ENCODE data around the gene TTC28.
A peak's percentile ranks its signal among the peaks of the same experiment; 100 is the strongest.

TTC28 gene

DNA sequence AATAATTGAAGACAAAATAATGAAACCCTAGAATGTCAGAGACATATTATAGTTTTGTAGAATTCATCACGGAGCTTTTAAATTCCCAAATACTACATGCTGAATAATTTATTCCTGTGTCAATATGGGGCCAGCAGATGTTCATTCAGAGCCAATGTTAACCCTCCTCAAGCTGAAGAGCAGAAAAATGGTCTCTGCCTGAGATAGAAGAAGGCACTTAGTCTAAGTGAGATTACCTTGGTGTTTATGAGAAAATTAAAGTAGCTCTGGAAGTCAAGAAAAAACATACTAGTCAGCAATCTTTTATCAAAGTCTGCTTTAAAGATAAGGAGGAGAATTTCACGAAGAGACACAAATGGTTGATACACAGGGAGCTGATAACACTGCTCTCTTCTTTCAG is 328.2 kb downstream of the TTC28 start:
- no peak for DNase-seq (ENCODE audit: low spot score)

DNA sequence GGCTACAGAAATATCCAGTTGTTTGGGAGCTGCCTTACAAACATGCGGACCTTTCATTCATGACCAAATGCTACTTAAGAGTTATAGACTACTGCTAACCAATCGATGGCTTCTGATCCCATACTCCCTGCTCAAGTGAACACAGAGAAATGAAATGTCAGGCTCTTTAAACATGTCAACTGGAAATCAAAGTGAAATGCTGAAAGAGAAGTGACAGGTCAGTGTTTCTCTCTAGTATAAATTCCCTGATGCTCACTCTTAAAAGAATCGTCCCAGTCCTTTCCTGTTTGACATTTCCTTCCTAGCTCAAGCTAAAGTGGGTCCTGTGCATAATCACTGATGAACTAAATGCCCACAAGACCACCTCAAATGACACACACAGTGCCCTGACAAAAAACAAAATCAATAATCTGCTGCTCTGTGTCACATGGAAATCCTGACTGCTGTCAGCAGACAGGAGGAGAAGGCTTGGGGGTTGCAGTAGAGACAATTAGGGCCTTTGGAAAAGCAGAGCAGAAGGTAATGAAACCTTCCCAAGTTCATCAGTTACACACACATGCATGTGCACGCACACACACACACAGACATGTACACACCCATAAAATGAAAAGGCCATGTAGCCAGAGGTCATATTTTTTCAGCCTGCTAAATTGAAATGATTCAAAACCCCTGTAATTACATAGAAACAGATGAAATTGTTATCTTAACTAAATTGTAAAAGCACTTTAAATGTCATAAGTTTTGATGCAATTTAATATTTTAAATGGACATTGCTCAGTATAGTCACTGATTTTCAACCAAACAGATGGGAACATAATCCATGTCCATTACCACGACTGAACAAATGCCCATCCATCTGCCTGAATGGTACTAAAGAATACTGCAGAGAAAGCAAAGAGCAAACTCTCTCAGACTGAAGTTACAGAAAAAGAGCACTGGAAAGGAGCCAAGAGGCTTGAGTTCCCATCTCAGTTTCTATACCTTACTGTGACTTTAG is 330.7 kb downstream of the TTC28 start:
- no peak for DNase-seq (ENCODE audit: low spot score)

DNA sequence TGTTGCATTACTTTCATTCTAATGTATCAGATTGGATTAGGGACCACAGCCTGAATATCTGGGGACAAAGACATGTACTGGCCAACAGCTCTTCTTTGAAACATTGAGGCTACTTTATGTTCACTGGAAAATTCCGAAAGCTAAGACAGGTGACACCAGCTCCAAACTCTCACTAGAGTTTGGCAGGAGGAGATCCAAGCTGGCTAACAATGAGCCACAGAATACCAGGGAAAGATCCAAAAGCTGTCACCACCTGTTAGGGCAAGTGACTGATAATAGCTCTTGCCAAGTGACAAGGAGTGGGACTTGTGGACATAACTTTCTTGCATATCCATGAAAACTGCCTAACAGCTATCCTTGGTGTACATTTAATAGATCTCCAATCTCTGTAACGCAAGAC is 333.3 kb downstream of the TTC28 start:
- DNase-seq (ENCODE audit: low spot score) = no peak

DNA sequence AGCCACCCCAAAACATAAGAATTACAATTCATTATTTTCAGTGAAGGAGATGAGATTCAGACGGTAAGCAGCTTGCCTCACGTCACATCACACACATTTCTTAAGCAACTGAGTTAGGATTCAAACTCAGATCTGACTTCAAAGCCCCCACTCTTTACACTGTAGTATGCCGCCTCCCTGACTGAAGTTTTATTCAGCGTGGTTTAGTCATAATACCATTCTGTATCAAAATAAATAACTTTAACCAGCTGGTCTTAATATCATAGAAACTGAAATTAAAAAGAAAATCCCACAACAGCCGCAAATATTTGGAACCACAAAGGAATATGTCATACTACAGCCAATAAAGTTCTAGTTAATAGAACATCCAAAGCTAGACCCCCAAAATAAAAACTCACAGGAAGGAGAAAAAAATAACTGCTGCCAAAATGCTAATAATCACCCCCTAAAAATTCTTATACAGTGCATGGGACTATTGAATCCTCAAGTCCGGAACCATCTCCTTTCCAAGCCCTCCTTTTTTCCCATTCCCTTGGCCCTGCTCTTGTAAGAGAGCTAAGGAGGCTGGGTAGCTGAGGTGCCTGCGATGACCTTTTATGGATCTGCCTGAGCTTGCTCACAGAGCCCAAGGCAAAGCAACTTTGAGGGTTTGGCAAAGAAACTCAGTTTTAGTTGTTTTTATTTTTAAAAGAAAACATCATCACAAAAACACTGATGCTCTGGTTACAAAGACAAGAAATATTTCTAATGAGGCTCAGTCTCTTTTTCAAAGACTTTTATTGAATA is 334.5 kb downstream of the TTC28 start:
- no peak for DNase-seq (ENCODE audit: low spot score)

DNA sequence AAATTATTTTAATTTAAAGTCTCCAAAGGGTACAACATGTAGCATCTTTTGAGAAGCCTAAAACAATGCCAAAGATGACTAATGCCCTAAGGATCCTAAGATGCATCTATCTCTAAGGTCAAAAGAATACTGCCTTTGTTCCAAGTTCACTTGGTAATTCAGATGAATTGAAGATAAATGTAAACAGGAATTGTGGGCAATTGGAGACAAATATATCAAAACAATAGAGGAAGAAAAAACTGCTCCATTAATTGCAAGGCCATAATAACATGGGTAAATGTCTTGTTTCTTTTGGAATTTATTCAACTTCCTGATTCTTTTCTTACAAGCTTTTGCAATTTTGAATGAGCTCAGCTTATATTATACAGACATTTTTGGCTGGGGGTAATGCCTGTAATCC is 338.6 kb downstream of the TTC28 start:
- no peak for DNase-seq (ENCODE audit: low spot score)

DNA sequence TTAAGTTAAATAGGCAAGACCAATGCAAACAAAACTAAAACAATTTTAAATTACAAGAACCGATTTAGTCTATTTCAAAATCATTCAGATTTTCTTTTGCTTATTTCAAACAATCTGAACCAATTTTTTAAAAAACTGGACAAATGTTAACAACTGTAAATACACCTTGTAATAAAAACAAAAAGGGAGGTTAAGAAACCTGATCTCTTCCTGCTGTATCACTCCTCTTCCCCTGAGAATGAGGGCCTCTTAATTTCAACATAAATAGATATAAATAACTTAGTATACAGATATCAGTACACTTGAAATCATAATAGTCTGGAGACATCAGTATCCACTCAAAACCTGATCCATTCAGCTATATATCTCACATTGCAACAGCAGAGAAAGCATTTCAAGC is 346.6 kb downstream of the TTC28 start:
- DNase-seq (ENCODE audit: low spot score) = no peak

DNA sequence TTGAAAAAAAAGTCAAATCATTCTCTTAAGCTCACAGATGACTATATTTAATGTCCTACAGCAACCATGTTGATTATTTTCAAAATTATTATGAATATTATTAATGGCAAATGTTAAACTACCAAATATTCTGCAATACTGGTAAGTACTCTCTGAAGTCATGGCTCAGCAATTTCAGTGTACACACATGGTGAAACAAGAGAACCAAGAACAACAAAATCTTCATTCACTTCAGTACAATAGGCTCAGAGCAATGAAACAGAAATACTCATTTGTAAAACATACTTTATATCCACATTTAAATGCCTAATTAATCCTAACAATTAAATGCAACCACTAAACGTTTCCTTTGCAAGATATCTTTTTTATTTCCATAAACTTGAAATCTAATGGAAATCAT is 347.2 kb downstream of the TTC28 start:
- no peak for DNase-seq (ENCODE audit: low spot score)

DNA sequence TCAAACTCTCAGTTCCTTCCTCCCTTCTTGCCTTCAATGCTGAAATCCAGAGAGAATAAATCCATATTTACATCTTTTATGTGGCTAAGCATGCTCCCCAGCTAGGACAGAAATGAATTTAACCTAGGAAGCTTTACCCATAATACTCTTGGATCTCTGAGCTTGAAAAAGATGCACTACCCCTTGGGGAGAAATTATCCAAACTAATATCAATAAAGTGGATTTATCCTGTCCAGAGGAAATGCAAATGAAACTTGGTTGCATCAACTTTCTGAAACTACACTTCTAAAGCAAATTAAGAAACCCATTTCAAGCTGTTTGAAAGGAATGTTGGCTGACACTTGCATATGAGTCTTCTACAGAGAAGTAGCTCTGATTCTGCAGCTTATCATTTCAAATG is 347.9 kb downstream of the TTC28 start:
- no peak for DNase-seq (ENCODE audit: low spot score)

DNA sequence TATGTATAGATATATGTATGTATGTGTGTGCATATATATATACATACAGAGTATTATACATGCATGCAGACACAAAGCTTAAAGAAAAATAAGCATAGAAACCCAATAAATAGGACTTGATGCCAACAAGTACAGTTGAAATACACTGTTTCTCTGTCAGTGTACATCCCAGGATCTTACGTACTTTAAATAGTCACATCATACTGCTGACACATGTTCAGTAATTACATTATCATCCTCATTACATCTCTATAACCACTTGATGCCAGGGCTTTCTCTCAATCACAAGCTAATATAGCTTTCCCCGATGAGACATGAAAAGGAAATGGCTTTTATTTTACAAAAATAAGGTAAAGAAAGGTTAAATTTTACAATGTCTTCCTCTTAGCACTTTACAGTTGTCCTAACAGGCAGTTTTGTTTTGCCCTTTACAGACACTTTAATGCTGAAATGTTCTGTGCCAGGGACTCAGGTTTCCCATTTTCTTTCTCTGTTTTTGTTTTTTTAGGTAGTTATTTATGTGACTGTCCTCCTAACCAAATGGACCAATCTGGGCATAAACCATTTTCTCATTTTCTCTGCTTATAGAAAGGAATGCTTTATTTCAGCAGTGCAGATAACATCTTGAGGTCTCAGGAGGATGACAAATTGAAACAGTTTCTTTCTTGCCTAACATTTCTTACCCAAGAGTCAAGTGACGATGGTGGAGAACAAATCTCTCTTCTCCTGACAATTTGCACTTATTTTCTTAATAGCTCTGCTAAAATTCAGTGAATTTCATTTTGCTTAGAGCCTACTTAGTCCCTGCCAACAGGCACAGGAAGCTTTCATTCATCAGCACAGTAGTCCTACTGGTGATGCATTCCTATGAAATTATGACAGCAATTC is 350.2 kb downstream of the TTC28 start:
- no peak for DNase-seq (ENCODE audit: low spot score)

DNA sequence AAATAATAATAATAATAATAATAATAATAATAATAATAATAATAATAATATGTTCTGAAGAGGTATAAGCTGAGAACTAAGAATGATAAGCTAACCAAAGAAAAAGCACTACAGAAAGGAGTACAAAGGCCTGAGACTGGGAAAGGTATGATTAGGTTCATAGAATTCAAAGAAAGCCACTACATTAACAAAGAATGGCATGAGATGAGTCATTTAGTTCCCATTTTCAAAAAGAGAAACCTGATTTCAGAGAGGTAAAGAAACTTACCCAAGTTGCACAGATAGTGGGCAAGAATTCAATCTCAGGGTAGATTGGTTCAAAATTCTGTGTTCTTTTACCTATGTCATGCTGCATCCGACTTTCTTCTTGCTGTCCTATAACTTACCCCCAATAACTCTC is 350.9 kb downstream of the TTC28 start:
- DNase-seq (ENCODE audit: low spot score) = no peak

DNA sequence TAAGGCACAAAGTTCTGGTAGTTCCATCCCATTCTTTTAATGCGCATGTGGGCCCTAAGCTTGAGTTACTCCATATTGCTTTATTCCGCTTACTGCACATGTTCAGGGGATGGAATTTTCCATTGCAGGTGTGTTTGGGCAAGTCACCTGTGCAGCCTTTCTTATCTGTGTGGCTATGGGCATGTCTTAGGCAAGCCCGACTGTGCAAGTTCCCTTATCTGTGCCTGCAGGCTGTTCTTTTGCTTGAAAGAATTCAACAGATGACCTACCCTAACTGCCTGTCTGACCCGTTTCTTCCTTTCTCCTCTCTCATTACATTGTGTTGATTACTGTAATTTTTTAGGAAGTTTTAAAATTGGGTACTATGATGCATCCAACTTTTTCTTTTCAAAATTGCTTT is 363.6 kb downstream of the TTC28 start:
- DNase-seq (ENCODE audit: low spot score) = no peak

DNA sequence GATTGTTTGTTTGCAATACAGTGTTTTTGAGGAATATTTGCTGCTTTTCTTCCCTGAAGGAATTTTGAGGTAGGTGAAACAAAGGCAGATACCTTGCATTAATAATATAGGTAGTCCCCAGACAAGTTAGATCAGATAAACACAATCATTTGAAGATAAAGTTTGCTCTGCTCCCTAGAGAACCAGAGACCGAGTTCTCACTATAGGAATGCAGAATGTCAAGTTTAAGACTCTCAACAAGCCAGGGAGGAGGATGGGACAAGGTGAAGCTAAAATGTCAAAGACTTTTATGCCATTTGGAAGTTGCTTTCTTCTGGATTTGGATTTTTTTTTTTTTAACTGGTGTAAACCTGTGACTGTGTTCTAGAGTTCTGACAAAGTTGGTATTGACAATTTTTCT is 364.7 kb downstream of the TTC28 start:
- no peak for DNase-seq (ENCODE audit: low spot score)

DNA sequence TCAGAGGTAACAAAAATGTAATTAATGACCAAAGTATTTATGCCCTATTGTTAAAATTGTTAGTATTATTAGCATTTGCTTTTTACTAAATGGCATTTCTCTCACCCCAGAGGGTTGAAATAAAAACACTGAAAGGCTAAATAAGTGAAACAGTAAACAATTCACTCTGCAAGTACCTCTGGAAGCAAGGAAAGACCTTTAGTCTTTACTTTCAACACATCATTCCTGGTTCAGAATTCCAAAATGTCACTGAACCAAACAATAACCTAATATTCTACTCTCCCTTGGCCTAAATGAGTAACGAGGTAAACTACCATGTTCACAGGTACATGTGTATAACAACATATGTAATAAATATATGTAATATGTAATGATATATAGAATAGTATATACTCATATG is 369.3 kb downstream of the TTC28 start:
- no peak for DNase-seq (ENCODE audit: low spot score)

DNA sequence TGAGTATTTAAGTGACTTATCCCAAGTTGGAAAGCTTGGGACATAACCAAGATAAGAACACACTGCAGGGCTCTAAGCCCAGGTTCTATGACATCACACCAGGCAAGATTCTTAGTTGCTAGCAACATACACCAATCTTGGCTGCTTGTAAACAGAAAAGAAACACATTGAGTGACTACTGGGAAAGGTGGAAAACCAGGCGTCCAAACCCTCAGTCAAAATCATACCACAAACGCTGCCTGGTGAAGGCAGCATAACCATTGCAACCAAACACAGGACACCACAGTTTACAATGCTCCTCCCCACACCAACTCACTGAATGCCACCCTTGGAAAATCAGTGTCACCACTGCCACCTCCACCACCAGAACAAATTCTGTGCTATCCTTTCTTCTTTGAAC is 379.9 kb downstream of the TTC28 start:
- DNase-seq (ENCODE audit: low spot score) = peak; percentile 17

DNA sequence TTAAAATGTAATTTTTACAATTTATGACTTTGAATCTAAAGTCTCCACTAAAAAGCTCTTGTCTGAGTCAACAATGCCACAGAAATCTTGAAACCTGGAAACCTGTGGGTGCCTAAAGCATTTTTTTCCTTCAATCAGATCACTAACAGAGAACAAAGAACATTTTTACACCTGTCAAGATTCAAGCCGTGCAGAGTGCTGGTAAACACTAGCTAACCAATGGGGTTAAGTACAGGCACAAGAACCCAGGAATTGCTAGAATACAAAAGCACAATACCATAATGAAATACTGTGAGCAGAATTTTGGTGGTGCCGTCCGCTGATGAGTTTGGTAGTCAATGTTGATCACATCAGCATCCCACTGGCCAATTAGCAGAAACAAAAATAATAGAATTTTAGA is 380.3 kb downstream of the TTC28 start:
- DNase-seq (ENCODE audit: low spot score) = no peak

DNA sequence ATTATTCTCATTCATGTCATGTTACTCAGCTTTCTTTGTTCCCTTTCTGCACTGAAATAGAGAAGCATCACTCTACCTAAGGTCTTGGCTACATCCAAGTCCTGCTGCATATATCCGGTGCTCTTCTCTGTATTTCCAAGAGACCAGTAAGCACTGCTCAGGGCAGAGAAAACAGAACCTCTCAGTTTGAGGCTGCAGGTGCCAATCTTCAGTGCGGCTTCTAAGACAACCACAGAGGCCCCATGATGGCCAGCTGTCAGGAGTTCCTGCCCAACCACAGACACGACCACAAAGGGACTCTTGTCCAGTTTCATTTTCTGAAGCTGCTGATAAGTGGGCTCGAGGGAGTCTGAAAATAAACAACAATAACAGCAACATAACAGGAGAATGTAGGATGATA is 382.1 kb downstream of the TTC28 start:
- DNase-seq (ENCODE audit: low spot score) = peak; percentile 64

DNA sequence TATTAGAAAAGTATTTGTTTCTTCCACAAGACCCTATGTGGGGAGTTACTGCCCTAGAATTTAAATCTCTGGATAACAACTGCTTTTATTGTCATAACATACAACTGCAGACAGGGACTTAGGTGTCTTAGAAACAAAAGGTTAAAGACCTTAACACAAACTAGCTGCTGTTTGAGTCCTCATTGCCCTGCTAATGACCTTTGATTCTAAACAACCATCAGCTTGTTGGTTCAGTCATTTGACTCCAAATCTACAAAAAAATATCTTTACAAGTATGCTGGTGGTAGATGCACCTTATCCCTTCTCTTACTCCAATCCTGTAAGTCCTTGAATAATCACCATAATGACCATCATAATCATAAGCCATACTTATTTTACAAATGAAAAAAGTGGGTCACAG is 383.2 kb downstream of the TTC28 start:
- no peak for DNase-seq (ENCODE audit: low spot score)

DNA sequence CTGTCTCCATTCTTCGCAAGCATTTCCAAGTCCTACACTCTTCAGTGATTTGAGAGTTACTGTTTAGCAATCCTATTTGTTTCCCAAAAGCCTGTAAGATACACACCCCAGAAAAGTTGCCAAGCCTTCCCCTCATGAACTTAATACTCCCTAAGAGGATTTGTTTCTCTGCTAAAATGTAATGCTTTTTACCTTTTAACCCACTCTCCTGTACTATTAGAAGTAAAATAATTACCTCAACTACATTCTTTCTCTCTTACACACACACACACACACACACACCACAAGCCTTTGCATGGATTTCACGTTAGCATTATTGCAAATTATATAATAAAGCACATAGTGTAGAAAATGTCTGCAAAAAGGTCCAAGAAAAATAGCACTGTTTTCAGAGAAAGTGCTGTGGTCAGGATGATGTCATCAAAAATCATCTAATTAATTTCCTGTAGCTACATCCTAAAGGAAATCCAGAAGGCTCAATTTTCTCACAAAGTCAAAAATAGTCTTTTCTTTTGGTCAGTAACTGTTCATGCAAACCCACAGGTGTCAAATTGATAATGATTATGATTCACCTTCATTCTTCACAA is 396.5 kb downstream of the TTC28 start:
- DNase-seq (ENCODE audit: low spot score) = no peak

DNA sequence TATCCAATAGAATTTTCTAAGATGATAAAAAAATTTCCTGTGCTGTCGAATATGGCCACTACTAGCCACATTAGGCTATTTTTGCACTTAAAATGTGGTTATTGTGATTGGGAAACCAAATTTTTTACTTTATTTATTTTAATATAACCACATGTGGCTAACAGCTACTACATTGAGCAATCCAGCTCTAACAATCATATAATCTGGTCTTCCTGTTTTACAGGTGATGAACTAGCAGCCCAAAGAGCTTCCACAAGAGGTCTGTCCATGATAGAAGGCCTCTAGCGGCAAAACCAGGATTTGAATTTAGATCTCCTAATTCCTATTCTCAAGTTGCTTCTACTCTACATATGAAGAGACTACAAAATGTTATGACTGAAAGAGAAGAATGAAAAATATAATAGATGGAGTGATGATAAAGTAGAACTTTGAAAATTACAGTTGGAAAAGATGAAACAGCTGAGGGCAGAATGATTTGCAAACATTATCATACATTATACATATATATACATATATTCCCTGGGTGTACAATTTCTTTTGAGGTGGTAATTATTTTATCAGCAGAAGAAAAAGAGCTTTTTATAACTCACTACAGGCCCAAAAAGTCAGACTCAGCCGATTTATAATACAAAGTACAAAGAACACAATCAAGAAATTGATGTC is 397.1 kb downstream of the TTC28 start:
- no peak for DNase-seq (ENCODE audit: low spot score)

DNA sequence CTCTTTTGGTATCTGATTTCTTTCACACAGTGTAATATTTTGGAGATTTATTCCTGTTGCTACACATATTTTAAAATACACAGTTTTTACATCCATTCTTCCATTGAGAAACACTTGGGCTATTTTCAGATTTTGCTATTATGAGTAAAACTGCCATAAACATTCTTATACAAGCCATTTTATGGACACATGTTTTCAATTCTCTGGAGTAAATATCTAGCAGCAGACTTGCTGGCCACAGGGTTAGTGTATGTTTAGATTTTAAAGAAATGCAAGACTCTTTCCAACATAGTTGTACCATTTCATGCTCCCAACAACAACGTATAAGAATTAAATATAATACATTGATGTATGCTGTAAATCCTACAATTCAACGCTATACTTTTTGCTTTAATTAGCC is 399.8 kb downstream of the TTC28 start:
- no peak for DNase-seq (ENCODE audit: low spot score)

DNA sequence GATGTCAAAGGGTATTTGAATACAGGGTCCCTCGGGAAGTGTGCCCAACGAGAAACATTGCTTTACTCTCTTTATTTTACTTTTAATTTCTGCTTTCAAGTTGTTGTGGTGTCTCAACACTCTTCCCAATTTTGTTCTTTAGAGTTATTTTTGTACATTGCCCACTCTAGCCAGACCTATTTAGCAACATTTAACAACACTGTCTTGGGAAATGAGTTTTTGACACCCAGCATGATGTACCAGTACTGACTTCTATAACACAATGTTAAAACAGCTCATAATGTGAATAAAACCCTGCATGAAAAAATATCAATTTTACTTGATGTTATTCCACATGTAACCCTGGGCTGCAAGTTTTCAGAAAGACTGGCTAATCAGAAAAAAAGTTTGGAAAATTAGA is 410.4 kb downstream of the TTC28 start:
- DNase-seq (ENCODE audit: low spot score) = no peak
